Mucosa of rectum (tissue), 2 donors: ENCODE data around the gene STAG2.
"Not testable (repeated sequence)": the region's sequence is repeated elsewhere in the genome, so short reads cannot be mapped to it uniquely, and the experiment has no call there.

Experiments
- H3K27ac ChIP-seq, 2 donors: one replicate each; pipeline ENCODE4 v1.7.0; 2013; ENCODE audit warnings: inconsistent platforms in 2 of 2, low read depth in 2 of 2, low read length in 2 of 2
- H3K27me3 ChIP-seq, 2 donors: one replicate each; pipeline ENCODE4 v1.7.0; 2013; ENCODE audit warnings: low read length in 2 of 2; ENCODE audit not compliant: control insufficient read depth in 2 of 2, insufficient read depth in 2 of 2
- H3K36me3 ChIP-seq, 2 donors: one replicate each; pipeline ENCODE4 v1.7.0; 2013; ENCODE audit warnings: low read length in 2 of 2; ENCODE audit not compliant: control insufficient read depth in 2 of 2, insufficient read depth in 2 of 2
- H3K4me1 ChIP-seq, 2 donors: one replicate each; pipeline ENCODE4 v1.7.0; 2013; ENCODE audit warnings: low read length in 2 of 2, mild to moderate bottlenecking in 1 of 2; ENCODE audit not compliant: control insufficient read depth in 2 of 2, insufficient read depth in 2 of 2
- H3K4me3 ChIP-seq, 2 donors: one replicate each; pipeline ENCODE4 v1.7.0; 2013; ENCODE audit warnings: low read length in 2 of 2
- H3K9ac ChIP-seq, 2 donors: one replicate each; pipeline ENCODE4 v1.7.0; 2013; ENCODE audit warnings: low read length in 2 of 2, low read depth in 1 of 2, mild to moderate bottlenecking in 1 of 2
- H3K9me3 ChIP-seq, 2 donors: one replicate each; pipeline ENCODE4 v1.7.0; 2013; ENCODE audit warnings: low read length in 2 of 2; ENCODE audit not compliant: control insufficient read depth in 2 of 2
- donor health status: healthy.
- donor health status: Normal muscosa, but diverticular disease.

STAG2 gene

DNA sequence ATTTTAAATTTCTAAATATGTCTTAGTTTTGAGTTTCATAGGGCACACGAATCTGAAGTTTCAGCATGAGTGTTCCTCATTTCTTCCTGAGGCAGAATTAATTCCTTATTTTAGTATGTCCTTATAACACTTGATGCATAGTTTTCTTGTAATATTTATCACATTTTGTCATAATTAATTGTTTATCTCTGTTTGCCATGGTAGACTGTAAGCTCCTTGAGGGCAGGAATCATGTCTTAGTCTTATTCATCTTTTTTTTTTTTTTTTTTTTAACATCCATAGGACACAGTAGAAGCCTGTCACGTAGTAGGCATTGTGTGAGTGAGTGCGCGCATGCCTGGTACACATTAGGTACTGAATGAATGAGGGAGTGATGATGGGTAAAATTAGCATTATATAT is 131.7 kb downstream of the STAG2 start:
- Histone ChIP-seq H3K4me1 (no peaks in the 10 kb centered on the region), H3K27me3 (no peaks in the 10 kb centered on the region), H3K36me3 (peaks cover 17 to 27% of the 10 kb centered on the region in 2 donors), H3K4me3 (no peak overlapping the region), H3K27ac (no peak overlapping the region), H3K9ac (no peak overlapping the region), H3K9me3 (no peaks in the 10 kb centered on the region)

DNA sequence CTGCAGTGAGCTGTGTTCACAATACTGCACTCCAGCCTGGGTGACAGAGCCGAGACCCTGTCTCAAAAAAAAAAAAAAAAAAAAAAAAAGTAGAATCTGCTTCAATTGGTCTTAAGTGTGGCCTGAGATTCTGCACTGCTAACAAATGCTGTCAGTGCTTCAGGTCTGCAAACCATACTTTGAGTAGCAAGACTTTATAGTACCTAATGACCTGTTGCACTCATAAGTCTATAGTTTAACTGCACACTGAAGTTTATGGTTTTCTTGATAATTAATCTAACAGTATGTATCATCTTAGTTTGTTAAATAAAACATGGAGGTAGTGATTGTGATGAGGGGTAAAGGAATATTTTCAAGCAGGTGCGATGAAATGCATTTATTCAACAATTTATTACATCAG is 135.6 kb downstream of the STAG2 start:
- Histone ChIP-seq H3K4me1 (no peaks in the 10 kb centered on the region), H3K27ac (no peak overlapping the region), H3K9ac (no peak overlapping the region), H3K36me3 (peaks cover 5% of the 10 kb centered on the region in 2 donors), H3K27me3 (no peaks in the 10 kb centered on the region), H3K9me3 (no peaks in the 10 kb centered on the region), H3K4me3 (no peak overlapping the region)

DNA sequence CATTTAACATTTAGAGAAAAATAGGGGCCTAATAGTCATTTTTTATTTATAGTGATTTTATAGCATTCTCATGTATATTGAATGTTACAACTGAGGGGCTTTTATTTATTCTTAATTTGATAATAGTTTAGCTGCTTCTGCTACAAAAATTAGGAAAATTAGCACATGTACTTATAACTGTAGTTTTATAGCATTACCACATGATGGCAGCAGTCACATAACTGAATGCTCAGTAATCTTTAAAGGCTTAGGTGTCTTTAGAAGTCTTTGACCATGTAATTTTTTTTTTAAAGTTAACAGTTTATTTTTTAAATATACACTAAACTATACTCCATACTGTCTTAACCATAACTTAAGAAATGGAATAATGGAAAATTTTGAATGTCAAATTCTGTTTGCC is 136.6 kb downstream of the STAG2 start:
- Histone ChIP-seq H3K27me3 (no peaks in the 10 kb centered on the region), H3K9ac (no peak overlapping the region), H3K4me3 (no peak overlapping the region), H3K27ac (no peak overlapping the region), H3K4me1 (no peaks in the 10 kb centered on the region), H3K36me3 (peaks cover 5% of the 10 kb centered on the region in 2 donors), H3K9me3 (no peaks in the 10 kb centered on the region)

GRCh38 chrX:124103966-124104365 is 142.5 kb downstream of the STAG2 start:
- Histone ChIP-seq H3K4me3 (no peak overlapping the region), H3K4me1 (no peaks in the 10 kb centered on the region), H3K9ac (no peak overlapping the region), H3K27ac (no peak overlapping the region), H3K9me3 (no peaks in the 10 kb centered on the region), H3K27me3 (no peaks in the 10 kb centered on the region), H3K36me3 (no peaks in the 10 kb centered on the region)

DNA sequence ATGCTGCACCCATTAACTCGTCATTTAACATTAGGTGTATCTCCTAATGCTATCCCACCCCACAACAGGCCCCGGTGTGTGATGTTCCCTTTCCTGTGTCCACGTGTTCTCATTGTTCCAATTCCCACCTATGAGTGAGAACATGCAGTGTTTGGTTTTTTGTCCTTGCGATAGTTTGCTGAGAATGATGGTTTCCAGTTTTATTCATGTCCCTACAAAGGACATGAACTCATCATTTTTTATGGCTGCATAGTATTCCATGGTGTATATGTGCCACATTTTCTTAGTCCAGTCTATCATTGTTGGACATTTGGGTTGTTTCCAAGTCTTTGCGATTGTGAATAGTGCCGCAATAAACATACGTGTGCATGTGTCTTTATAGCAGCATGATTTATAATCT is 143.0 kb downstream of the STAG2 start:
- H3K27me3 ChIP-seq, H3K27ac ChIP-seq: not testable (repeated sequence)

DNA sequence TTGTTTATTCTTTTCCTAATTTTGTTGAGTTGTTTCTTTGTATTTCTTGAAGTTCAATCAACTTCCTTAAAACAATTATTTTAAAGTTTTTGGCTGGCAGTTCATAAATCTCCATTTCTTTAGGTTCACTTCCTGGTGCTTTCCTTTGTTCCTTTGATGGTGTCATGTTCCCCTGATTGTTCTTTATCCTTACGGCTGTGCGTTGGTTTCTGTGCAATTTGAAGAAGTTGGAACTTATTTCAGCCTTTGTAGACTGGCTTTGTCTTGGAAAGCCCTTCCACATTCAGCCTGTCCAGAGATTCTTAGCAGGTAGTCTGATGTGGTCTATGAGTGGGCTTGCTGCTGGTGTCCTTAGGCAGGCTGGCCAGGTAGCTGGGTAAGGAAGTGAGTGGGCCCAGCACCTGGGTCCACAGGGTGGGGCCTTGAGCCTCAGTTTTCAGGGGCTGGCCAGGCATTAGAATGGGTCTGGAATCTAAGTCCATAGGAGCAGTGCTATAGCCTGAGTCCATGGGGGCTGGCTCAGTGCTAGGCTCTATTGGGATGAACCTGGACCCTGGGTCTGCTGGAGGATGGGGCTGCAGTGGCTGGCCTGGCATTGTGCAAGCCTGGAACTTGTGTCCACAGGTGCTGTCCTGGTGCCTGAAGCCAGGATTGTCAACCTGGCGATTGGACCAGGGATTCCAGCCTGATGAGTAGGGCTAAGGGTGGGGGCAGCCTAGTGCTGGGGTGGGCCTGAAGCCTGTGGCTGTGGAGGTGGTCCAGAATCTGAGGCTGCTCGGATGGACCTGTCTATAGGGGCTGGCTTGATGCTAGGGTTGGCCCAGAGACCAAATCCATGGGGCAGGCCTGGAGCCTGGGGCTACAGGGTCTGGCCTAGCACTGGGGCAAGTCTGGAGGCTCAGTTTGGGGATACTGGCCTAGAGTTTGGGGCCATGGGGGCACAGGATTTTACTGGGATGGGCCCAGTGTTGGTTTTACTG is 152.4 kb downstream of the STAG2 start:
- no peaks in the 10 kb centered on the region for H3K27me3 ChIP-seq
- no peak overlapping the region for H3K9ac ChIP-seq
- H3K4me1 ChIP-seq = no peaks in the 10 kb centered on the region
- no peaks in the 10 kb centered on the region for H3K9me3 ChIP-seq
- no peak overlapping the region for H3K27ac ChIP-seq
- H3K4me3 ChIP-seq = no peak overlapping the region
- no peaks in the 10 kb centered on the region for H3K36me3 ChIP-seq

More for the DNA sequence above, 143.0 kb downstream of the STAG2 start:
- not testable (repeated sequence) for H3K9me3 ChIP-seq, H3K4me1 ChIP-seq, H3K9ac ChIP-seq, H3K4me3 ChIP-seq, H3K36me3 ChIP-seq

DNA sequence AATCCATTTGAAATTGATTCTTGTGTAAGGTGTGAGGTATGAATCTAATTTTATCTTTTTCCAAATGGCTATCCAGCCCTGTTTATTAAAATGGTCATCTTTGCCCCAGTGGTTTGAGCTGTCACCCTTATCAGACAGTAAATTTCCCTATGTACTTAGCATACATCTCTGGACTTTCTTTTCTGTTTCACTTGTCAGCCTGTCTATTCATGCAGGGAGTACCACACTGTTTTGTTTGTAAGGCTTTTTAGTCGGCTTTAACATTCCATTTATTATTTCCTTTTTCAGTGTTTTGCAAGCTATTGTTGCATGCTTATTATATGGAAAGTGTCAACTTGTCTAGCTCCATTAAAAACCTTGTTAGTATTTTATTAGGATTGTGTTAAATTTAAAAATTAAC is 155.8 kb downstream of the STAG2 start:
- Histone ChIP-seq H3K9ac (no peak overlapping the region), H3K4me1 (no peaks in the 10 kb centered on the region)

GRCh38 chrX:124125471-124125870 is 164.0 kb downstream of the STAG2 start:
- Histone ChIP-seq H3K4me3 (no peak overlapping the region), H3K27ac (no peak overlapping the region), H3K27me3 (no peaks in the 10 kb centered on the region), H3K4me1 (no peaks in the 10 kb centered on the region), H3K36me3 (no peaks in the 10 kb centered on the region), H3K9me3 (no peaks in the 10 kb centered on the region), H3K9ac (no peak overlapping the region)

More for the DNA sequence above, 155.8 kb downstream of the STAG2 start:
- Histone ChIP-seq H3K4me3 (no peak overlapping the region), H3K9me3 (no peaks in the 10 kb centered on the region), H3K27ac (no peak overlapping the region), H3K27me3 (no peaks in the 10 kb centered on the region), H3K36me3 (no peaks in the 10 kb centered on the region)

- H3K27ac ChIP-seq = no peak overlapping the region
- no peaks in the 10 kb centered on the region for H3K9me3 ChIP-seq
- H3K4me1 ChIP-seq = no peaks in the 10 kb centered on the region
- no peak overlapping the region for H3K9ac ChIP-seq
- H3K4me3 ChIP-seq = no peak overlapping the region
- H3K36me3 ChIP-seq = no peaks in the 10 kb centered on the region
- no peaks in the 10 kb centered on the region for H3K27me3 ChIP-seq
Measured at GRCh38 chrX:124127496-124127895, 166.0 kb downstream of the STAG2 start.

- H3K27ac ChIP-seq, H3K4me3 ChIP-seq, H3K9me3 ChIP-seq, H3K4me1 ChIP-seq, H3K36me3 ChIP-seq, H3K27me3 ChIP-seq, H3K9ac ChIP-seq: not testable (repeated sequence)
Measured at GRCh38 chrX:124132437-124132836, 170.9 kb downstream of the STAG2 start.
